Tongue (tissue), 2 donors: ENCODE data around the gene PCYOX1L. TPM values are rescaled to one million over a fixed set of nuclear protein-coding genes. Genes with fewer than 3 reads are reported as not detected.

ENCODE experiments used
- DNase-seq: peaks from one replicate; pipeline ENCODE4 v3.0.0-alpha.2; 2015
- total RNA-seq: library from RNA; depleted of rRNA; stranded (reverse); fragments of >200 nt; gene quantifications from one replicate; pipeline ENCODE4 v1.2.3, GENCODE V29; 2014

The PCYOX1L gene, protein sequence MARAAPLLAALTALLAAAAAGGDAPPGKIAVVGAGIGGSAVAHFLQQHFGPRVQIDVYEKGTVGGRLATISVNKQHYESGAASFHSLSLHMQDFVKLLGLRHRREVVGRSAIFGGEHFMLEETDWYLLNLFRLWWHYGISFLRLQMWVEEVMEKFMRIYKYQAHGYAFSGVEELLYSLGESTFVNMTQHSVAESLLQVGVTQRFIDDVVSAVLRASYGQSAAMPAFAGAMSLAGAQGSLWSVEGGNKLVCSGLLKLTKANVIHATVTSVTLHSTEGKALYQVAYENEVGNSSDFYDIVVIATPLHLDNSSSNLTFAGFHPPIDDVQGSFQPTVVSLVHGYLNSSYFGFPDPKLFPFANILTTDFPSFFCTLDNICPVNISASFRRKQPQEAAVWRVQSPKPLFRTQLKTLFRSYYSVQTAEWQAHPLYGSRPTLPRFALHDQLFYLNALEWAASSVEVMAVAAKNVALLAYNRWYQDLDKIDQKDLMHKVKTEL
- 8.1 TPM for total RNA-seq

DNA sequence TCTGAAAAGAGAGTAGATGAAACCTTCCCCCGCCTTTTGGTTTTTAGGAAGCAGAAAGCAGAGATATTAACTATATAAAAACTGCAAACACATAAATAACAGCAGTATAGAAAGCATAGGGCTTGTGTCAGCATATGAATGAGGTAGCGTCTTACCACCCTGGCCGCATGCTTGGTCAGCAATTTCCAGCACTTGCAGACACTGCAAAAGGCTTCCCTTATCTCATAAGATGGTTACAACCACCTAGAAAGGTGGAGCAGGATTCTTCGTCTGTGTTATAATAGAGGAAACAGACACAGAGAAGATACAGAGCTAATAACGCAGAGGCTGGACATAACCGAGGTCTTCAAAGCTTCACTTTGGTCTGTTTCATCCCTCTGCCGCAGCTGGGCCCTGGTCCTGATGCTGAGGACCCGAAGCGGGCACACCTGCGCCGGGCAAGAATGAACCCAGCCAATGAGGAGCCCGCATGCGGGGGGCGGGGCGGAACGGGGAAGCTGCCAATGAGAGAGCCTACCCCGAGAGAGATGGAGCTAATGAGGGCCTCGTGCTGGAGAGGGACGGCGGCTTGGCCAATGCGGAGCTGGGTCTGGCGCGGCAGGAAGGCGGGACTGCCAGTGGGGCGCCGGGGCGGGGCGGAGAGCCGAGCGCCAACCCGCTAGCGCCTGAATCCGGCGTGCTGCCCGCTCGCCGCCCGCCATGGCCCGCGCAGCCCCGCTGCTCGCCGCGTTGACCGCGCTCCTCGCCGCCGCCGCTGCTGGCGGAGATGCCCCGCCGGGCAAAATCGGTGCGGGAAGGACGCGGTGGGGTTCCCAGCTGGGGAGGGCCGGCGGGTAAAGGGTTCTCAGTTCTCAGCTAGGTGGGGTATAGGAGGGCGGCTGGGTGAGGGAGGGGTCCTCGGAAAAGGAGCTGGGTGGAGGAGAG, at the start of gene PCYOX1L:
Gene PCYOX1L (plus strand): TSS at position 677 of the 924 bp plus-strand sequence. CDS start 23 bp downstream, at position 700.
- peak; percentile 98 for DNase-seq

DNA sequence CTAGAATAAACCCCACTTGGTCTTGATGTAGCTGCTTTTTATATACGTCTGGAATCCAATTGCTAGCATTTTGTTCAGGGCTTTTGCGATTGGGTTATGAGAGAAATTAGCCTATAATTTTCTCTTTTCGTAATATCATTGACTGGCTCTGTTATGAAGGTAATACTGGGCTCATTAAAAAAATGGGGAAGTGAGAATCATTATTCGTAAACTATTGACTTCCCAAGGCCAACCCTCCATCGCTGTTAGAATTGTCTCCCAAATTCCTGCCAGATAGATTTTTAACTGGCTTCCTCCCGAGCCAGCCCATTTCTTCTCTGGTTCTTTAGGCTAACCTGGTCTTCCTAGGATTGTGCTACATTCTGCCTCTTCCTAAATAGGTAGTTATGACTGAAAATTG, 48.5 kb upstream of the PCYOX1L start:
- no peak for DNase-seq

DNA sequence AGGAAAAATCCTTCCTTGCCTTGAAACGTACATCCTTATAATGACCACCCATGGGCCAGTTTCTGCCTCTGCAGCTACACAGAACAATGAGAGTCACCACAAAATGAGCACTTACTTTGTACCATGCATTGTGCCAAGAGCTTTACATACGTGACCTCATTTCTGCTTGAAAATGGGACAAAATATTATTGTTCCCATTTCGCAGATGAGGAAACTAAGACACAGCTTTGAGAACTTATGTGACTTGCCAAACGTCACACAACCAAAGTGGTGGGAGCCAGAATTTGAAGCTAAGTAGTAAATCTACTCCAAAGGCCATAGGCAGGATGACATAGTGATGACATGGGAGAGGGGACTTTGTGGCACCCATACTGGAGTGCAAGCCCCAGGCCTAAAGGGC, 47.4 kb upstream of the PCYOX1L start:
- no peak for DNase-seq

DNA sequence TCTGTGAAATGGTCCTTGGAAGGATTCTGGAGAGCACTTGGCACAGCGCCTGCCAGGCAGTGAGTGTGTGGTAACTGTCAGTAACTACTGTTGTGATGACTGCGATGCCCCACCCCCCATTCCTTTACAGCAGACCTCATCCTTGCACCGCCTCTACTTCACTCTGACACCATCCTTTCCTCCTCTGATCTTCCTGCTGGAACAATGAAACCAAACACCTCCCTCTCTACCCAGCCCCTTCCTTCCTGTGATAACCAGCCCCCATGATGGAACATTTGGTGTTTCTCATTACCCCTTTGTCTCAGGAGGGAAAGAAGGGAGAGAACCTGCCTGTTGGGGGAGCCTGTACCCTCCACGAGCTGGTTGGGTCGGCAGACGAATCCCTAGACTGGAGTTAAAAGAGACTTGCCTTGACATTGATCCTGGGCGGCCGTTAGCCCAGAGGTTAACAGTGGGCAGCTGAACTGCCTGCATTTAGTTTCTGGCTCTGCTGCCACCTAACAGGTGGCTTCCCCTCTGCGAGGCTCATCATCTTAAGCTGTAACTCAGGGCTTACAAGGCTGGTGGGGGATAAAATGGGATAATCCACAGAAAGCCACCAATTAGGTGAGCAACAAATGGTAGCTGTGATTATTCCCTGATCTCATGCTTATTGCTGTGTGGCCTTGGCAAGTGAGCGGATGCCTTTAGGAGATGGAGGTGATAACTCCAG, 46.7 kb upstream of the PCYOX1L start:
- peak; percentile 60 for DNase-seq

DNA sequence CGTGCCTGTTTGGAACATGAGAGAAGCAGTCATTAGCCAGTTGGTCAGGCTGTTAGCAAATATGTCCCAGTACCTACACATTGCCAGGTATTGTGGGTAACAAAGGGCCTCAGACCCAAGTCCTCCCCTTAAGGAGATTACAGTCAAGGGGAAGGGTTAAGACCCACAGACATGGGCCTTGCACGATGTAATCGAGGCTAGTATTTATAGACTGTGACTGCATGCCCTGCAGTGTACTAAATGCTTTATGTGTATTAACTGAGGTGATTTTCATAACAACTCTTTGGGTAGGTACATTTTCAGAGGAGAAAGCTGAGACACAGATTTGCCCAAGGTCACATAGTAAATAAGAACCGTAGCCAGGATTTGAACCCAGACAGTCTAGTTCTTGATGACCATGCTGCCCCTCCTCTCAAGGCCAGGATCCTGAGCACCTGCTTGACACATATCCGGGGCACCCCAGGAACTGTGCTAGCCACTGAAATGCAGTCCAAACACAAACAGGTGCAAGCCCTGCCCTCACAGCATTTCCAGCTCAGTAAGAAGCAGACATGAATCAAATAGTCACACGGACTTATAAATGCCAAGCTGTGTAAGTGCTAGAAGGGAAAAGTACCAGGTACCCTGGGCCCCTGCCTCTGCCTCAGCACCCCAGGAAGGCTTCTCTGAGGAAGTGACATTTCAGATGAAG, 44.5 kb upstream of the PCYOX1L start:
- peak; percentile 46 for DNase-seq

DNA sequence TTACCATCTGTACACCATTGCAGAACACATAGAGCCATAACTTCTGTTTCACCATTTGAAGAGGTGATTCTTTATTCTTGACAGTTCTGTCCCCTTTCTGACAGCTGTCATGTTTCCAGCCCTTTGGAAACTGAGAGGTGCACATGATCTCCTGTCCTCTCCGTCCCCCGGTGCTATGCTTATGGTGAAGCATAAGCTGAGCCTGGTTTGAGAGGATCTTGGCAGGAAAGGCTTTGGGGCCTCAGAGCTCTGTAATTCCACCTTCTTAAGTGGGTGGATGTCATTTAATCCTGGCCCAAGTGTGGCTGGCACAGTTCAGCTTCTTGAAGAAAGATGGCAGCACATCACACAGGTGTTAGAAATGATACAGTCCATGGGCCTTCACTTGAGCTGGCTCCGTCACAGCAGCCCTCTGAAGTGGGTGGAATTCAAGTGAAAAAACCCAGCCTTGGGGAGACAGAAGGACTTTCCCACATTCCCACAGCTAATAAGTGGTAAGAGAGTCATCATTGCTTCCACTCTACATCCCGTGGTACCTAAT, 43.2 kb upstream of the PCYOX1L start:
- peak; percentile 65 for DNase-seq

DNA sequence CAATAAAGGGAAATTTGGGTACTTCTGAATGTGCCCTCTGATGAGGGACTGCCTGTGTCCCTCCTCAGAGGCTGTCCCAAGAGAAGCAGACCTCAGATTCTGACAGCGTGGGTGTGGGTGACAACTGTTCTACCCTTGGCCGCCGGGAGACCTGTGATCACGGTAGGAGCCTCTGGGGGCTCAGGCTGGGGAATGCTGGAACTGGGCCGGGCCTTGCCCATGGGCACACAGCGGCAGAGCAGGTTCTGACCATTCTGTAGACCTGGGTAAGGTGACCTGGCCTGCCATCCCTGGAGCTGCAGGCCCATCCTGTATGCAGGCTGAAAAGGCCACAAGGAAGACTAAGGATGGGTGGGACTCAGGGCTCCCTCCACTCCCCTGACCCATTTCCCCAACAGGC, 42.1 kb upstream of the PCYOX1L start:
- no peak for DNase-seq

DNA sequence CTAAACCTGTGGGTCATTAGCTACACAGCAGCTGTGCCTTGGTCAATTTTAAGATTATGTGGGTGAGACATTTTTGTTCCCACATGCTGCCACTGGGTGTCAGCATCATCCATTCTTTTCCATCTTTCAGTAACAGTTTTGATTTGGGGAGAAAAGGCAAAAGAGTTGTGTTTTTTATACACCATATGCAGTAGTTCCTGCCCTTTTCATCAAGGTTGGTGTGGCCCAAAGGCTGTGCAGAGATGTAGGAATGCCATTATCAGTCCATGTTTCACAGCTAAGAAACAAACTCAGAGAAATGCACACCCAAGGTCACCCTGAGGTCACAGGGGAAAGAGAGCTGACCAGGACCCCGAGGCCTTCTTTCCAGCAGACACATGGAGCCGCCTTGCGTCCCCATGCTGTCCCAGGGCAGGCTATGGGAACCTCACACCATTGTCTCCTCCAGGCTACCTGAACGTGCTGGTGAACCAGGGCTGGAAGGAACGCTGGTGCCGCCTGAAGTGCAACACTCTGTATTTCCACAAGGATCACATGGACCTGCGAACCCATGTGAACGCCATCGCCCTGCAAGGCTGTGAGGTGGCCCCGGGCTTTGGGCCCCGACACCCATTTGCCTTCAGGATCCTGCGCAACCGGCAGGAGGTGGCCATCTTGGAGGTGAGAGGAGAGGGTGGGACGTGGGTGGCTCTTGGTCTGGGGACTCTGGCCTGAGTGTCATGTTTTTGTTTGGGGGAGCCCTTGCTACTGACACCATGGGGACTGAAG, 40.4 kb upstream of the PCYOX1L start:
- DNase-seq: peak; percentile 82

DNA sequence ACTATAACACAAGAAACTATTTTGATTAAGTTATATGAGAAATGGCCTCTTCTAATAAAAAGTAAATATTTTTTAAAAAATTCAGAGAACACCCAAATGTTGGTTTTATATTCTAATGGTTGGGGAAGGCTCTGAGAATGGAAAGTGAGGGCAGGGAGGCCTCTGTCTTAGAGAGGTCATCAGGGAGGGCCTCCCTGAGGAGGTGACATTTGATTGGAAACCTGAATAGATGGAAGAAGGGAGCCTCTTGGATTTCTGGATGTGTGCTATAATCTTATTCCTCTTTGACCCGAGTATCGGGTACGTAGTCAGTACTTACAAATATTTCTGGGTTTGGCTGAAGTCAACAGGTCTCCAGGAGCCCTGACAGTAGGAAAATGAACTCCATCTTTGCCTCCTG, 38.7 kb upstream of the PCYOX1L start:
- DNase-seq: no peak

DNA sequence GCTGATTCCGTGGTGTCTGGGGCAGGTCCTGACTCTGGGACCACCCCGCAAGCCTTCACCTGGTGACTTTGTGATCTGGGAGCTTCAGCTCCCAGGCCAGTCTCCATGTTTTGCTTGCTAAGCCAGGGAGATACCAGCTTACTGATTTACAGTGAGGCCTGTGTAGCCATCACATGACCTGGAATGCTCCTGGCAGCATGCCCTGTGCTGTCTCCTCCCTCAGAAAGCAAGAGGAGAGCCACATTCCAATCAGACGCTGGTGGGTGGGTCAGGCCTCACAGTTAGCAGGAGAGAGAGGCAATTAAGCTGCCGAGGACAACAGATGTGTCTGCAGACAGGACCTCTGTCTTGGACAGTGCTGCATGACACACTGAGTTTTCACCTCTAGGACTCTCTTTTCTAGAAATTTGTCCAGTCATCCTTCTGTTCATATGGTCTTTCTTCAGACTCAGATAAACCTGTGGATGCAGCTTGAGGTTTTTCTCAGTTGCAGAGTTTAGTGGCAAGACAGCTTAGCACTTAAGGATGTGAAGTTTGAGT, 37.0 kb upstream of the PCYOX1L start:
- peak; percentile 96 for DNase-seq

DNA sequence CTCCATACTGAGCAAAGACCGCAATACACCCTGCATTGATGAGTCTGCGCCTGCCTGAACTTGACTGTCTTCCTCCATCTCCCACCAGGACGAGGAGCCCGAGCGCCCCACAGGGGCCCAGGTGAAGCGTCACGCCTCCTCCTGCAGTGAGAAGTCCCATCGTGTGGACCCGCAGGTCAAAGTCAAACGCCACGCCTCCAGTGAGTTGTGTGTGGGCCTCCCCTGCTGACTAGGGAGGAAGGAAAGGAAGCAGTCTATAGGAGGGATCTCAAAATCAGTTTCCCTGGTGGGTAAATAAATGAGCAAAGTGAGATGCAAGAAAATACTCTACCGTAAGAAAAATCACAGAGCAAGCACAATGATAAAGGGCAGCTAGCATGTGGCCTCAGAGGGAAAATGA, 35.3 kb upstream of the PCYOX1L start:
- no peak for DNase-seq

DNA sequence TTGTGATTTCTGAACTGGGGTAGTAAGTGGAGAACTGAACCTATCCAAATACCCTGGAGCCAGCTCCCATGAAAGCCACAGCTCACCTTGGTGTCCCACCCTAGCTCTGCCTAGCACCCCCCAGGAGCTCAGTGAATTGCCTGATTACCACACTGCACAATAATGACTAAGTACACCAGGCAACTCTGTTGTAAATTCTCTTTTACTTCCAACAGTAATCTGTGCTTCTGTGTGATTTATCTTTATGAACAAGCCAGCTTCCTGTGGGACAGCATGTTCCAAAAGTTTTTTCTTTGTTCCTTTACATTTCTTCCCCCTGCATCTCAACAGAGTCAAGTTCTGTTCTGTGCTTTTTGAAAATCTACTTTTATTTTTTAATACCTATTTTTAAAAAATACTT, 34.6 kb upstream of the PCYOX1L start:
- DNase-seq: no peak

DNA sequence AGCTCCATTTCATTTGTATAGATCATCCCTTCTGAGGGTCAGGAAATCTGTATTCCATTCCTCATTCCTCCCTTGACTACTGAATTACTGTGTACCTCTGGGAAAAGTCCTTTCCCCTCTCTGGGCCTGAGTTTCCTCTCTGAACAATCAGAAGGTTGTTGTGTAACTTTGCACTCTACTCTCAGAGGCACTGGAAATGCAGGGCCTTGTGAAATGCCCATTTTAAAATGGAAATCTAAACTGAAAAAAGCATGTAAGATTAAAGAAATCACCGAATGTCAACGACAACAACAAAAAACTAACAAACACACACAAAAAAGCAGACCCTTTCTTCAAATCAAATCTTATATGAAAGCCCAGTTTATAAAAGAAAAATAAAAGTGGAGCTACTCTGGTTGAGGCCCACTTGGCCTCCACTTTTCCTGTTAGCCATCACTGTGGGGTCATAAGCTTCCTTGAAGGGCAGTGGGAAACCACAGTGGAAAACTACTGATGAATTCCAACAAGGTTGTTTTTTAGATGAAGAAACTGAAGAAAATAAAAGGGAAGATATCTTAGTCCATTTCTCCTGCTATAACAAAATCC, 34.1 kb upstream of the PCYOX1L start:
- no peak for DNase-seq

DNA sequence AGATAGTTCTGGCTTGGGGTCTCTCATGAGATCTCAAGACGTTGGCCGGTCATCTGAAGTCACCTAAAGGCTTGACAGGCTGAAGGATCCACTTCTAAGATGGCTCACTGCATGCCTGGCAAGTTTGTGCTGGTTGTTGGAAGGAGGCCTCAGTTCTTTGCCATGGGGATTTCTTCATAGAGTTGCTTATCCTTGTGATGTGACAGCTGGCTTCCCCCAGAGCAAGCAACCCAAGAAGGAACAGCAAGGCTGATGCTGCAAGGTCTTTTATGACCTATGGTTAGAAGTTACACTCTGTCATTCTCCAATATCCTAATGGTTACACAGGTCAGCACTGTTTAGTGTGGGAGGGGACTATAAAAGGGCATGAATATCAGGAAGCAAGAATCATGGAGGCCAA, 33.2 kb upstream of the PCYOX1L start:
- DNase-seq: no peak

DNA sequence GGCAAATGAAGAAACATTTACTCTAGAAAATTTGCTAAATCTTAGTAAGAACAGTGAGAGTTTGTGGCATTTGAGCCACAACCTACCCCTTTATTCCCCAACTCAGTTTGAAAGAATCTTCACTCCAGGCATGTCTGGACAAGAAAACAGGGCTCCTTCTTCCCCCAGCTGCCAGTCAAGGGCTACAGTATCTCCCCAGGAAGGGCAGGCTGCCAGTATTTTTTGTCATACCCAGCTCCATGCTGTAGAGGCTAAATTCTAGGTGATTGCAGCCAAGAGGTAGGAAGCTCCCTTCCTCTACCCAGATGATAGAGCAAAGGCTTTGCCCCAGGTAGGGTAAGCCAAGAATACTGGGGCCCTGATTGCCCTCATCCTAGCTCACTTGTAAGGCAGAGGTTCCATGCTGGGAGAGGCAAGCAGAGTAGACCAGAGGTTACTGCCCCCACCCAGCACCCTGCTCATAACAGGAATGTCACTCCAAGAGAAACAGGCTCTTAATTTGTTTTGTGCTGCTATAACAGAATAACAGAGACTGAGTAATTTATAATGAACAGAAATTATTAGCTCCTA, 32.6 kb upstream of the PCYOX1L start:
- no peak for DNase-seq

DNA sequence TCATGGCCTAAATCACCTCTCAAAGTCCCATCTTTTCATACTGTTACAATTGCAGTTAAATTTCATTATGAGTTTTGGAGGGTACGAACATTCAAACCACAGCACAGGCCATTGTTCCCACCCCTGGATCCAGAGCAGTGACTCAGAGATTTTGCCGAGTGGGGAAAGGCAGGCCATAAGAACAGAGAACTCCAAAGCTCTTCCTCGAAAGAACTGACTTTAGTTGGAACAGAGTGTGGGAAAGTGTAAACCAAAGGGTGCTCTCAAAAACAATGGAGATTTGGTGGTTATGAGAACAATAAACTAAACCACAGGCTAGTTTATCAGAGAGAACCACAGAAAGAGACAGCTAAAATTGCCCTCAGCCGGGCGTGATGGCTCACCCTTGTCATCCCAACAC, 32.0 kb upstream of the PCYOX1L start:
- no peak for DNase-seq

DNA sequence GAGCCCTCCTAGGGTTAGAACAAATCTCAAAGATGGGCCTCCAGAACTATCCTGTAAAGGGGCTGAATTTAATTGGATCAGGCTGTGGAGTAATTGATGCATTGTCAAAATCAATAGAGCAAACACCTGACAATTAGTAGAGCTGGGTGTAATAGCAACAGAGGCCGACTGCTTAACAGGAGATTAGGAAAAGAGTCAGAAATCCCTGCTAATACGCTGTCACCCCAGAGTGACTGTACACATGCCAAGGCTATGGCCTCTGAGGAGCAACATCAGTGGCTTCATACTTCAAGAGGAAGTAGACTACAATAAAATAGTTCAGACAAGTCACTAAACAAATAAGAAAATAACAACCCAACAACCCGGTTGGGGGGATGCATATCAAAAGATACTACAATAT, 31.2 kb upstream of the PCYOX1L start:
- DNase-seq: no peak

DNA sequence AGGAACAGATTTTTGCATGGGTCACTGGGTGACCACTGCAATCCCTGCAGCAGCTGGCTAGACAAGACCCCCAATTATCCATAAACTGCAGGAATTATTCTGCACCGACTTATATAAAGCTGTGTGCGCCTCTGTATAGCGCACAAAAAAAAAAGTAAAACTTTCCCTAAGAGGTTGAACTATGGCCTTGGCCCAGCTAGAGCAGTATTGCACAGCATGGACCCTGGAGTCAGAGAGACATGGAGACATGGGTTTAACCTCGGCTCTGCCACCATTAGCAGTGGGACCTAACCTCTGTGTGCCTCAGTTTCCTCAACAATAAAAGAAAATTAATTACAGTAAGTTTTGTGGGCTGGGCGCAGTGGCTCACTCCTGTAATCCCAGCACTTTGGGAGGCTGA, 29.7 kb upstream of the PCYOX1L start:
- no peak for DNase-seq

DNA sequence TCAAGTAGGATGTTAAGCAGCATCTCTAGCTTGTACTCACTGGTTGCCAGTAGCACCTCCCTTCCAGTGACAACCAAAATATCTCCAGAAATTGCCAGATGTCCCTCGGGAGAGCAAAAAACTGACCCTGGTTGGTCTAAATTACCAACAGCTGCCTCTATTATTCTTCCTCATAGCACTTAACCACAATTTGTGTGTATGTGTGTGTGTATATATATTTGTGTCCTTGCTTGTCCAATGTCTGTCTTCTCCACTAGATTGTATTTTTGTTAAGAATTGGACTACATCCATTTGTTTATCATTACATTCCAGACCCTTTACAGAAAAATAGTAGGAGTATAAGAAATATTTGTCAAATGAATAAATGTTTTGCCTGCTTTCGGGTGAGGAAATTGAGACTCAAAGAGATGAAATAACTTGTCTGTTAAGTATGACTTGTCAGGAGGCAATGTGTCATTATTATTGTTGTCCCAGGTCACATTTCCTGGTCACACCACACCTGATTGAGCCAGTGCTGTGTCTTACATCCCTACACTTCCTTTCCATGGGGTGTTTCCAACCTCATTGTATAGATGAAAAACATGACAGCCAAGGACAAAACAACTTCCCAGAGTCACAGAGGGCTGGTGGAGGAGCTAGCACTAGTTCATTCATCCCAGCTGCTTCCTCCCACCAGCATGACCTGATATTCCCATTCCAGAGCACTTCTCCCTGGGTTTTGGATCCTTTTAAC, 24.0 kb upstream of the PCYOX1L start:
- no peak for DNase-seq
